HG03342 (cell line): Measurements from ENCODE around the gene CAMK4.

Experiments used
- ATAC-seq: cut with Tn5 transposase; IDR thresholded peaks from one replicate; pipeline ENCODE4 v1.9.1; 2021; ENCODE audit warnings: mild to moderate bottlenecking, moderate library complexity; ENCODE audit not compliant: unreplicated experiment

The CAMK4 gene

DNA sequence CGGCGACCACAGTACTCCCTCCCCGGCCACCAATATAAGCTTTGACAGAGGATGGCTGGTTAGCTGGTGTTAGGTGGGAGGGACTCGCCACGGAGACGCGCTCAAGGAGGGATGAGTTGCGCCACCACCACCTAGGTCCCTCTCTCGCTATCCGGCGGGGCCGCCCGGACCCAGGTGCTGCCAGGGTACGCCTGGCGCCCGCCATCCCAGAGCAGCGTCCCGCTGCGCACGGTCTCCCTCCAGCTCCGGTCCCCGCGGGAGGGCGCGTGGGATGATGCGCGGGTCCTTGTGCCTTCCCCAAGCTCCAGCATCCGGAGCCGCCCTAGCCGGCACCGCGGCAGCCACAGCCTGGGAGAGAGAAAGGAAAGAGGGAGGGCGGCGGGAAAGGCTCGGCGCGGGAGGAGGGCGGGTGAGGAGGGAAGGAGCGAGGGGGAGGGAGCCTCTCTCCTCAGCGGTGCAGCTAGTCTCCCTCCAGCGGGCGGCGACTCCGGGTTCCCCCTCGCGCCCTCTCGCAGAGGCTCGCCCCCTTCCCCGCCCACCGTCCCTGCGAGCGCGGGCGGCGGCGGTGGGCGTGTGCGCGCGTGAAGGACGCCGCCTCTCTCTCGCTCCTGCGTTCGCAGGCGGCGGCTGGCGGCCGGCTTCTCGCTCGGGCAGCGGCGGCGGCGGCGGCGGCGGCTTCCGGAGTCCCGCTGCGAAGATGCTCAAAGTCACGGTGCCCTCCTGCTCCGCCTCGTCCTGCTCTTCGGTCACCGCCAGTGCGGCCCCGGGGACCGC, at the start of gene CAMK4:
CAMK4 (plus strand) TSS at position 598 of the 774 bp plus-strand sequence; CDS start at position 698, 100 bp downstream.
- ATAC-seq, result peak; percentile 74

DNA sequence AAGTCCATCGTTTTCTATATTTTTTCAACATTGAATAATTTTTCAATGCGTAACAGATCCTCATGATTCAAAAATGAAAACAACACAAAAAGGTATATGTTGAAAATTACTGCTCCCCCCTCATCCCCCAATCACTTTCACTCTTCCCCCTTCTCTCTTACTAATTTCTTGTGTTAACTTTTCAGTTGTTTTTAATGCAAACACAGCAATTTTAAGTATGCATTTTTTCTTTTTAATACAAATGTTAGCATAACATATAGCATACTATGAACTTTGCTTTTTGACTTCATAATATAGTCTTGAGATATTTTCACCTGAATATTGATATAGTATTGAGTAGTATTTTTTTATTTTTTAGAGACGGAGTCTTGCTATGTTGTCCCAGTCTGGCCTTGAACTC, 41.1 kb upstream of the CAMK4 start:
- ATAC-seq, result no peak

DNA sequence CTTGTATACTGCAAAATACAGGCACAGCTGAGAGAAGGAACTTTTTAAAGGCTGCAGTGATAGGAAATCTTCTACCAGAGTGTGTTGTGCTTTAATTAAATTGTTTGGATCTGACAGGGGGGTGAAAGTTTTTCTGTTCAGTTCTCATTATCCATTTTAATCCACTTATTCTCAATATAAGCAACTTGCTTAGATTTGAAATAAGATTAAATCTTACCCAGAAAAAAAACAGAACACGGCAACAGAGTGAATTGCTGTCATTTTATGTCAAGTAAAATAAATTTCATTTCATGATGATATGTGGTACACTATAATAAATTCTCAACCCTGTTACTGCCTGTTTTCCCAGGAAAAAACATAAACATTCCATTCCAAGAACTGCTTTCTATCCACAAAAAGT, 37.1 kb upstream of the CAMK4 start:
- no peak for ATAC-seq

DNA sequence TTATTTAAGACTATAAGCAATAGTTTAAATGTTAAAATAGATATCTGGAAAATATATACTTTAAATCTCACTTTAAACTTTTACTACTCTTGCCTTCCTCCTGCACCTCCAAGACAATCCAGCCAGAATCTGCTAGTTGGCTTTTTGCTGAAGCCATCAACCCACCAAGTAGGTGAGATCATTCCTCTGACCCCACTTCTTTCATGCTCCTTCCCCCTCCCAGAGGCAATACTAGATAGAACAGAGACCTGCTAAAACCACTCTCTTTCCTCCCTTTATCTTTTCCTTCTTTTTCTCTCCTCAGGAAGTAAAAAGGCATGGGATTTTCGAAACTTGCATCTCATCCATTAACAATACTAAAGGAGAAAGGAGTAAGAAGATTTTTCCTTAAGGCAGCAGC, 30.1 kb upstream of the CAMK4 start:
- ATAC-seq, result no peak

DNA sequence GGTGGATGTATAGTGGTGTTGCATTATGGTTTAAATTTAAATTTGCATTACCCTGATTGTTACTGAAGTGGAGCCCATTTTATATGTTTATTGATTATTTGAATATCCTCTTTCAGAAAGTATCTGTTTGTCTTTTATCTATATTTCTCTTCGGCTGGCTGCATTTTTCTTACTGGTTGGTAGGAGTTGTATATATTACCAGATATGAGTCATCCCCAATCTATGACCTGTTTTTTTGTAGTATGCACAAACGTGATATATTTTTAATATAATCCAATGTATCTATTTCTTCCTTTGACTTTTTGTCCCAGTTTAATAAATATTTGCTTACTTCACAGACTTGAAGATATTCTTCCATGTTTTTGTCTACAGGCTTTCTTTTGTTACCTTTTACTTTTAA, 29.3 kb upstream of the CAMK4 start:
- ATAC-seq, result no peak

DNA sequence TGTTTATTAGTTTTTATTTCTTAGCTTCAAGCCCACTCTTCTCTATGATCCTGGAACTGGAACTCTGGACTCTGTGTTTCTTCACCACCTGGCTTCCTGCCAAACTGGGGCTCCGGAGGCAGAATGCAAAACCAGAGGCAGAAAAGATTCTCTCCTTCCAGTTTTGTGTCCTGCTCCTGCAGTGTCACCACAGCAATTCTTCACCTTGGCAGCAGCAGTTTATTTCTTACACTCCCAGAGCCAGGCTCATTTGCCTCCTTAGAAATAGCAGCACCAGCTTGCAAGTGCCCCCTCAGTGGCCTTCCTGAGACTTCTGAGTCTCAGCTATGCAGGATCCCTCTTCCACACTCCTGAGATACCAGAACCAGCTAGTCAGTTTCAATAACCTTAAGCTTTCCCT, 26.7 kb upstream of the CAMK4 start:
- no peak for ATAC-seq

DNA sequence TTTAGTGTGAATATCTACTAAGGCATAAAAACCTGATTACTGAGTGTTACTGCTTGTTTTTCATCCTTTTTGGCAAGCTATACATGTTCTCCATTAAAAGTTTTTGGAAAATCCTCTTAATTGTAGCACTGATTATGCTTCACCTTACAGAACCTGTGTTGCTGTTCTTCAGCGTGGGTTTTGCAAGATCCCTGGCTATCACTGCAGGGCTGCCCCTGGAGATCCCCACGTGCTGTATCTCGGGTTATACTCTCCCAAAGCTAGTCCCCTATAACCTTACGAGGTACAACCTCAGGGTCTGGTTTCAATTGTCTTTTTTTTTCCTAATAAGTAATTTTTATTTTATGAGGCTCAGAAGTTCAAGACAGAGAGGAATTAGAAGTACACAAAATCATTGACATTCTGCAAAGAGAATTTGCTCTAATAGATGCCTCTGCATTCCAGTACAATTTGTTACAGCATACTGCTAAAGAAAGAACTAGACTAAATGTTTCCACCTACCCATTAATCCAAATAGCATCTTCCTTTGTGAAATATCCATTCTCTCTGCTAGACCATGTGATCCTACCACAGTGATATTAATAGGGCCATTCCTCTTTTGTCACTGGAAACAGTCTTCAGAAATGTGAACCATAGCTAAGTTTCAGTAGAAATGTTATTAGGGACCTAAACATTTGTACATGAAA, 25.8 kb upstream of the CAMK4 start:
- ATAC-seq, result no peak

DNA sequence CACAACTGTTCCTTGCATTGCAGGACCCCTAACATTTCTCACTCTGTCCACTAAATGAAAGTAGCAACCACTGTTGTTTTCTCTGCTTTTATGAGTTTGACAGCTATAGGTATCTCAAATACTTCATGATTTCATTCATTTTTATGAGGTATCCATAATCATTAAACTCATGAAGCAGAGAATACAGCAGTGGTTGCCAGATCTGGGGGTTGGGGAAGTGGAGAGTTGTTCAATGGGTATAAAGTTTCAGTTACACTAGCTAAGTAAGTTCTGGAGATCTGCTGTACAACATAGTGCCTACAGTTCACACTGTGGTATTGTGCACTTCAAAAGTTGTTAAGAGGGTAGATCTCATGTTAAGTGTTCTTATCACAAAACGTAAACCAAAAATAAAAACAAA, 23.4 kb upstream of the CAMK4 start:
- no peak for ATAC-seq

DNA sequence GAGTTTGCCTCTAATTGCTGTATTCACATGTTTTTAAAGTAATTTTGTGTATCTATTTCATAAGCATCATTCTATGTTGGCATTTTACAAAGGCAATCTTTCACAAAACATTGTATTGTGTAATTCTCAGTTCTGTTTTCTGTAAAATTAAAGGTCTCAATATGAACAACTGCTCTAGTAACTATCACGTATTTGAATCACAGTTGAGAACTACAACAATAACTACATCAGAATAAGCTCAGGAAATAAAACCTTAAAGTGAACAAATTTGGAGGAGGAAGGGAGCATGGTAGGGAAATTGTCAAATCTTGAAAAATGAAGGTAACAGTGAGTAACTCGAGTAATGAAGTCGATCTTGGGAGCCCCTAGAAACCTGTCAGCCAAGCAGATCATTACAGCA, 22.5 kb upstream of the CAMK4 start:
- no peak for ATAC-seq

DNA sequence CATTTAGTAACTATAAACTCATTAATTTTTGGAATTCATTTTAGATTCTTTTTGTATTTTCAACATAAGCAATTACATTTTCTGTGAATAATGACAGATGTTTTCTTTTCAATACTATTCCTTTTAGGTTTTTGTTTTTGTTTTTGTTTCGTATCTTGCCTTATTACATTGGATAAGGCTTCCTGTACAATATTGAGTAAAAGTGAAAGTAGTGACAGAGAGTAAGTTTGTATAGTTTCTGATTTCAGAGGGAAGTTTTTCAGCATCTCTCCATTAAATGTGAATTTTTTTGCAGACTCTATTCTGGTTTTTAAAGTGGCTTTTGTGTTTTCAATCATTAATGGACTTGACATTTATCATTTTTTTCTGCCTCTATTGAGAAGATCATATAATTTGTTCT, 12.8 kb upstream of the CAMK4 start:
- ATAC-seq, result peak; percentile 94

DNA sequence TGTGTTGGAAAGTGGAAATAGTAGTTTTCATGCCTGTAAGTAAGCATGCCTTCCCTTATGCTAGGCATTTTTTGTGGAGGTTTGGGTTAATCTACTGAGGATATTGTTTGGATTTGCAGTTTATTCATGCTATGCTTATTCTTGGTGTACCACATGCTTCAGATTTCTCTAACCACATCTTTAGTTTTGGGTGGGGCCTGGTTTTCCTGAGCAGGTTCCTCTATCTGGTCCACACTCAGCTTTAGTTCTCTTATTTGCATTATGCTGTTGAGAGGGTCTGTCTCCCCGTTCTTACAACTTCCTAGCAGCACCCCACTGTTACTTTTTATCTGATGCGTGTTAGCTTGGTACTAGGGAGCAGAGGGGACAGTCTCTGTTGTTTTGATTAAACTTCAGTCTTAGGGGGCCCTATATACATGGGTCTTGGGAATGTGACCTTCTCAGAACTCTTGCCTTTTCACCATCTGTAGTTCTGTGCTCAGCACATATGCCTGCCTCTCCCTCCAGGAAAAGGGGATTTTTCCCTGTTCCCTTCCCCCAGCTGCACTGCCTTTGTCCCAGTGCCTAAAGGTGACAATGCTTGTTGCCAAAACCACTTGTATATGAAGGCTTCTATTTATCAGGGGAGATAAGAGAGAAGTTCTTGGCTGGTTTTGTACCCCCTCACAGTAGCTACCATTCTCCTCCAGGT, 10.0 kb upstream of the CAMK4 start:
- no peak for ATAC-seq

DNA sequence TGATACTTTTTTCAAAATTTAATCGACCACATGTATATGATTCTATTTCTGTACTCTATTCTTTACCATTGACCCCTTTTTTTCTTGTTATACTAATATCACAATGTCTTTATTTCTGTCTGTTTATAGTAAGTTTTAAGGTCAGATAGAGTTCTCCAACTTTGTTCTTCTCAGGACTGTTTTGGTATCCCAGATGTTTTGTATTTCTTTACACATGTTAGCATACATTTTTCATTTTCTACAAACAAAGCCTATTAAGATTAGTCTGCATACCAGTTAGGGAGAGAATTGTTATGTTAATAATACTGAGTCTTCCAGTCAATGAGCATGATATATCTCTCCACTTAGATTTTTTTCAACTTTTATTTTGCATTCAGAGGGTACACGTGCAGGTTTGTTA, 8.2 kb upstream of the CAMK4 start:
- no peak for ATAC-seq

DNA sequence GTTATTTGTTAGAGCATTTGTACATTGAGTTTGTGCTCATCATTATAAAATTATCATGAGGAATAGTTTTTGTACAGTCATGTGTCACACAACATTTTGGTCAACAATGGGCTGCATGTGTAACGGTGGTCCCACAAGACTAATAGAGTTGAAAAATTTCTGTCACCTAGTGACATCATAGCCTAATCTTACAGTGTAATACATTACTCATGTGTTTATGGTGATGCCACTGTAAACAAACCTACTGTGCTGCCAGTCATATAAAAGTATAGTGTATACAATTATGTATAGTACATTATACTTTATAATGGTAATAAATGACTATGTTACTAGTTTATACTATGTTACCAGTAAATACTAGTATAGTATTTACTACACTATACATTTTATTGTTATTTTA, 3.0 kb upstream of the CAMK4 start:
- no peak for ATAC-seq

DNA sequence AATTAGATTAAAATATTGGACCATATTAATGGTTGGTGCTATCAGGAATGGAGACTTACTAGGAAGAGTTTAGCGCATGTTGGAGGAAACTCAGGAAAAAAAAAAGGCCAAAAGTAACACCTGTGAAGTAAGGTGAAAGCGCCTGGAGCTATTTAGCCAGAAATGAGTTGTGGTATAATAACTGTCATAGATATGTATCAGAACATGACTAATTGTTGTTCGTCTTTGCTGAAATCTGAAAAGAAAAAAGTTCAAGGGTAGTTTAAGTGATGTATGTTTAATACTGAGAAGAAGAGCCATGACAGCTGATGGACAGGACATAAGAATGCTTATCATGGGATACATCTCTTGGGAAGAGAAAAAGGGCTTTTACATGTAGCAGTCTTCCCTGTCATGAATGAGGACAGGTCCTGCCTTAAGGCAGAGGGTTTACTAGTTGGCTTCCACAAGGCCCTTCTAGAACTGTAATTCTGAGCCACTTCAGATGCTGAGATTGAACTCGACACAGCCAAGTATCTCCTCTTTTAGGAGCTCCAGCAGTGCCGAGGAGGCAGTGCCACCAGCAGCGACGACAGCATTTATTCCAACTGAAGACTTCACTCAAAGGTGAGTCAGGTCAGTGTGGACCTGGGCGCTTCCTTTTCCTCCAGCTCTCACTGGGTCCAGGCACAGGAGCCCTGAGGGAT, 940 bp upstream of the CAMK4 start:
- no peak for ATAC-seq

DNA sequence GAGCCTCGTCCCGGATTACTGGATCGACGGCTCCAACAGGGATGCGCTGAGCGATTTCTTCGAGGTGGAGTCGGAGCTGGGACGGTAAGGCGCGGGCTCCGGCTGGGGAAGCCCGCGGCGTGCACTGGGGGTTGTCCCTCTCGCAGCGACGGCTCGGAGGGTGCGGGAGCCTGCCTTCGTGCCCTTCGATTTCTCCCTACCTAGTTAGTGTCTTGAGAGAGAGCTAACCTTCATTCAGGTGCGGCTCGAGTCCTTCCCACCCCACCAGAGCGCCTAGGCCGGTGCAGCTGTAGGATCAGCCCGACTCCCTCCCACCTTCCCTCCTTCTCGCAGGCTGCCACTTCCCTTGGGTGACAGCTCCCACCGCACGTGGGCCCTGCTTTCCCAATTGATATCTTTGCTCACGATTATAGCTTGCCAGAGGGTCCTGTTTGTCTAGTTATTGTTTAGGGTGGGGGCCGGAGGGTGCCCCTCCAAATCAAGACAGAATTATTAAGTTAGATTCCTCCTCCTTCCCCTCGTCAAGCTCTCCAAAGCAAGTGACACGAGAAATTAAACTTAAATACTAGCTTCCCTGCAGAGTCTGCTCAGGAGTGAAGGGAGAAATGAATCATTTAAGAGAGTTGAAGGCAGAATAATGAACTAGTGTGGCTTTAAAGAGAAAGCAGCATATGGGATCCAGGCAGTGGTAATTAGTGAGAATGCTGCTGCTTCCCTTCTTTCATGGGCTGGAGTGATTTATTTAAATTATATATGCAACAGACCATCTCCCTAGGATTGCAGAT, 569 bp downstream of the CAMK4 start:
- ATAC-seq, result peak; percentile 31

DNA sequence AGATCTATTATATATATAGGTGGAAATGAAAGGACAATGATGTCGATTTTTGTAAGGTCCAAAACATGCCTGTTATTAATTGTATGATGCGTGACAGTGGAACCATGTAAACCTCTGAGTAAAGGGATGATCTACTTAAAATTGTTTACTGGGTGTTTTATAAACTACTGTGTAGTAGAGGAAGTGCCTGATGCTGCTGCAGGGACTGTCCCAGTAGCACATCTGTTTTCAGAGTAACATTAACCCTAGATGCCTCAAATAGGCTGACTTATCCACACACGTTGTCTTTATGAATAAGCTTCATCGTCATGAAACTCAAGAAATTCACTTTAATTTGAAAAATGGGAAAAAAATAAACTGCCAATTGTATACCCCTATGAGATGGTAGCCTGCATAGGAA, 1.7 kb downstream of the CAMK4 start:
- no peak for ATAC-seq

DNA sequence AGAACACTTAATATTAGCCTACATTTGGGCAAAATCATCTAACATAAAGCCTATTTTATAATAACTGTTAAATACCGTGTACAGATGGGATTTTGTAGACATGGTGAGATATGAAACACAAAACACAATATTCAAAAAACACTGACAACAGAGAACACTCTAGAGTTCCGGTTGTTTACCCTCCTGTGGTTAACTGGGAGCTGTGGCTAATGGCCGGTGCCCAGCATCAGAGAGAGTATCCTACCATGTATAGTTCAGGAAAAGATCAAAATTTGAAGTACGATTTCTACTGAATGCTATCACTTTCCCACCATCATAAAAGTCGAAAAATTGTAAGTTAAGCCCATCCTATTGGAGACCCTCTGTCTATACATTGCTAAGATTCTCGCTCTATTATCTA, 2.4 kb downstream of the CAMK4 start:
- ATAC-seq, result no peak

DNA sequence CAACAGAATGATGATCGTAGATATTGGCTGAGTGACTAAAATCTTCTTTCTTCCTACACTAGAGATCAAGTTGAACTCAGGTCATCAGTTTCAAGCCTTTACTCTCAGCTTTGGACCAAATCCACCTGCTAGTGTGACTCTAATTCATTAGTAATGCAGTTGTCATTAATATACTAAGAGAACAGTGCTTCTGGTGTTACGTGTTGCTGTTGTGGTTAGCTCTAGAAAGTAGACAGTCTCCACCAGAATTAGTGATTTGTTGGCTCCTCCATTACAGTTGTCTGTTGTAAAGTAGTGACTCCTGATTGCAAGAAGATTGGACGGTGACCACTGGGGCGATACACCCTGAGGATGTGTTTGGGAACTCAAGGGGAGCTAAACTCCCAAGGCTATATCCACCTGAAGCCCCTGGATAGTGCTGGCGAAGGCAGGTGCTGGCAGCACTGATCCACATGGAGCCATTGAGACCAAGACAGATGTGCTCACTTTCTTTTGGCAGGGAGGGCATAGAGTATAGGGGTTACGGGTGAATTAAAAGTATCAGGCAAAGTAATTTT, 3.1 kb downstream of the CAMK4 start:
- no peak for ATAC-seq

DNA sequence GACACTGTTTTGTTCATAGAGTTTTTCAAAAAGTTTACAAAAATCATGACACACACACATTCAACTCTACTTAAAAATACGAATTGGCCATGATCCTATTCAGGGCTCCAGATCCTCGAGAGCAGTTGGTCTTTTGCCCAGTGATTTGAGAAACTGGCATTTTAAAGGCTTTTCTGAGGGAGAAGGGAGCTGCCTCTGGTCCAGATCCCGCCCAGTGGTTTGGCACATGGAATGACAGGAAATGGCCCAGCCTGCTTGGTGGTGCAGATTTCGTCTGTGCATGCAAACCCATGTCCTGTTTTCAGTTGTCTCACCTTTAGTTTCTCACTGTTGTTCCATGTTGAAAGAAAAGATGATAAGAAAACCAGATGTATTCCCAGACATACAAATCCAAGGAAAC, 3.6 kb downstream of the CAMK4 start:
- no peak for ATAC-seq

DNA sequence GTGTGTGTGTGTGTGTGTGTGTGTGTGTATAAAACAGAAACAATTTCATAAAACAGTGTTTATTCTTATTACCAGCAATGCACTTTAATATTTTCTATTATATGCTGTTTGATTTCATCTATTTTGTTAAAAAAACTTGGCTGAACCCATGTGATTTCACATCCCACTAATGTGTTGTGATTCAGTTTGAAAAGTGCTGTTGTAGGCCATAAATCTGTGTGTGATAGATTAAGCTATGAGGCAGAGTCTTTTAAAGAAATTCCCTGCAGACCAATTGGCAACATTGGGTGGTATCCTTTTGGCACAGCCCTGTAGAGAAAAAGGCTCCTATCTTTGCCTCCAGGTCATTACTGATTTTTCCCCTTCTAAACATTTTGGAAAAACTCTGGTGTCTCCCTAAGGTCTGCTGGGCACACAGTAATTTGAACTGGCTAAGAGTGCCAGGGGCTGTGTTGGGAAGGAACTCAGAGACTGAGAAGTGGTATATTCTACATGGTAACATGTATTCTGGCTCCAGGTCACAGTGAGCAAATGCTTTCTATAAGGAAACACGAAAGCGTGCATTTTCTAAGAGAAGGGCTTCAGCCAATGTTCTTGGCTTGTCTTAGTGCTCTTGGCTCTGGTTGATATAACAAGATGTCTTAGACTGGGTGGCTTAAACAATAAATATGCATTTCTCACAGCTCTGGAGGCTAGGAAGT, 4.5 kb downstream of the CAMK4 start:
- no peak for ATAC-seq
